ENCODE data around the gene ATG4C.

DNA sequence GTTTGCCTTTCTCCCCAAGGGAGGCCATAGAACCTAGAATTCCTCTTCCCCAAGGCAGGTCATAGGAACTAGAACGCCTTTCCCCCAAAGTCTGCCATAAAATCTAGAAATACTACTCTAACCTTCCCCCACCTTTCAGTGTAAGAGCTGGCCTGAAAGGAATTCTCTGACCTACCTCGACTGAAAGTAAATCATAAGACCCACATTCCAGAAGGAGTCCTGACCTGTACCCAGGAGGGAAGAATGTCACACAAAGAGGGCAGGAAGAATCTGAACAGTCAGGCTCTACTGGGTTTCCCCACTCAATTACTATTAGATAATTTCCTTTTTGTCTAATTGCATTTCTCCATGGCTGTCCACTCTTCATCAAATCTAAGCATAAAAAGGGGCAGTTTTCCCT is 5.7 kb upstream of the ATG4C start:
- TF ChIP-seq, protein P1, sequence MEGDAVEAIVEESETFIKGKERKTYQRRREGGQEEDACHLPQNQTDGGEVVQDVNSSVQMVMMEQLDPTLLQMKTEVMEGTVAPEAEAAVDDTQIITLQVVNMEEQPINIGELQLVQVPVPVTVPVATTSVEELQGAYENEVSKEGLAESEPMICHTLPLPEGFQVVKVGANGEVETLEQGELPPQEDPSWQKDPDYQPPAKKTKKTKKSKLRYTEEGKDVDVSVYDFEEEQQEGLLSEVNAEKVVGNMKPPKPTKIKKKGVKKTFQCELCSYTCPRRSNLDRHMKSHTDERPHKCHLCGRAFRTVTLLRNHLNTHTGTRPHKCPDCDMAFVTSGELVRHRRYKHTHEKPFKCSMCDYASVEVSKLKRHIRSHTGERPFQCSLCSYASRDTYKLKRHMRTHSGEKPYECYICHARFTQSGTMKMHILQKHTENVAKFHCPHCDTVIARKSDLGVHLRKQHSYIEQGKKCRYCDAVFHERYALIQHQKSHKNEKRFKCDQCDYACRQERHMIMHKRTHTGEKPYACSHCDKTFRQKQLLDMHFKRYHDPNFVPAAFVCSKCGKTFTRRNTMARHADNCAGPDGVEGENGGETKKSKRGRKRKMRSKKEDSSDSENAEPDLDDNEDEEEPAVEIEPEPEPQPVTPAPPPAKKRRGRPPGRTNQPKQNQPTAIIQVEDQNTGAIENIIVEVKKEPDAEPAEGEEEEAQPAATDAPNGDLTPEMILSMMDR (IDR thresholded peaks at IDR 0.05): no peak
- TF ChIP-seq POLR2A (IDR thresholded peaks at IDR 0.05): no peak
